ENCODE measurements around the gene EFHC1.

The EFHC1 gene

GRCh38 chr6:52491203-52492069 lies 71.3 kb downstream of the EFHC1 start:
- no peak overlapping the region for H3K4me3 ChIP-seq (ENCODE audit: control insufficient read depth, low read depth, low read length)
- DNase-seq (ENCODE audit: low read depth): peak; percentile 86
- TF ChIP-seq CTCF (conservative IDR thresholded peaks at IDR 0.05; ENCODE audit: control insufficient read depth, insufficient read depth, low read depth, low read length): no peak

- no peak for DNase-seq (ENCODE audit: low read depth)
- H3K4me3 ChIP-seq (ENCODE audit: control insufficient read depth, low read depth, low read length): no peak overlapping the region
- no peak for TF ChIP-seq CTCF (conservative IDR thresholded peaks at IDR 0.05; ENCODE audit: control insufficient read depth, insufficient read depth, low read depth, low read length)
Measured at GRCh38 chr6:52493669-52494068, 73.5 kb downstream of the EFHC1 start.

GRCh38 chr6:52494298-52495072 lies 74.3 kb downstream of the EFHC1 start:
- DNase-seq (ENCODE audit: low read depth): no peak
- TF ChIP-seq CTCF (conservative IDR thresholded peaks at IDR 0.05; ENCODE audit: control insufficient read depth, insufficient read depth, low read depth, low read length): no peak
- H3K4me3 ChIP-seq (ENCODE audit: control insufficient read depth, low read depth, low read length): no peak overlapping the region

GRCh38 chr6:52495922-52496321 lies 75.8 kb downstream of the EFHC1 start:
- DNase-seq (ENCODE audit: low read depth): no peak
- TF ChIP-seq CTCF (conservative IDR thresholded peaks at IDR 0.05; ENCODE audit: control insufficient read depth, insufficient read depth, low read depth, low read length): no peak
- H3K4me3 ChIP-seq (ENCODE audit: control insufficient read depth, low read depth, low read length): no peak overlapping the region

- DNase-seq (ENCODE audit: low read depth): no peak
- TF ChIP-seq CTCF (conservative IDR thresholded peaks at IDR 0.05; ENCODE audit: control insufficient read depth, insufficient read depth, low read depth, low read length): no peak
- no peak overlapping the region for H3K4me3 ChIP-seq (ENCODE audit: control insufficient read depth, low read depth, low read length)
Measured at GRCh38 chr6:52496631-52497030, 76.5 kb downstream of the EFHC1 start.

GRCh38 chr6:52497652-52498408 lies 77.7 kb downstream of the EFHC1 start:
- H3K4me3 ChIP-seq (ENCODE audit: control insufficient read depth, low read depth, low read length): no peak overlapping the region
- DNase-seq (ENCODE audit: low read depth): peak; percentile 76
- no peak for TF ChIP-seq CTCF (conservative IDR thresholded peaks at IDR 0.05; ENCODE audit: control insufficient read depth, insufficient read depth, low read depth, low read length)
